K562 (cell line): ENCODE data around the gene CD46. TPM values are rescaled to one million over a fixed set of nuclear protein-coding genes. Genes with fewer than 3 reads are reported as not detected.
A peak's percentile ranks its signal among the peaks of the same experiment; 100 is the strongest.

ENCODE experiments used
- FOXJ2 ChIP-seq: fragments of 200-800 bp; sonication (Bioruptor generic); IDR thresholded peaks from 2 replicates; pipeline ENCODE4 v1.6.1; 2016; ENCODE audit warnings: missing genetic modification characterization, missing compliant biosample characterization
- HES1 ChIP-seq: fragments of 450-650 bp; IDR thresholded peaks from 2 replicates; pipeline ENCODE4 v1.6.1; 2016; ENCODE audit warnings: low read depth, mild to moderate bottlenecking, moderate library complexity
- NRF1 ChIP-seq, 2 experiments: fragments of 450-650 bp; IDR thresholded peaks in 1 of 2; conservative IDR thresholded peaks in 1 of 2; 2 replicates each; pipeline ENCODE4 v1.6.1; 2014; ENCODE audit warnings: mild to moderate bottlenecking in 2 of 2
- THRB ChIP-seq: fragments of 450-650 bp; formaldehyde crosslinking; conservative IDR thresholded peaks from 2 replicates; pipeline ENCODE4 v1.4.0; 2022; ENCODE audit warnings: mild to moderate bottlenecking, missing genetic modification characterization
- polyA plus RNA-seq, 8 experiments: library from polyadenylated mRNA; depleted of rRNA in 4 of 8; stranded (reverse) in 5 of 8; unstranded in 3 of 8; fragments of >200 nt; fragmentation: Nextera tagmentation in 2 of 8; fragmentation: Illumina TruSeq in 1 of 8; extraction: Ambion mirVana in 2 of 8; extraction: Trizol in 1 of 8; gene quantifications; 2 replicates each; pipeline versions ENCODE4 v1.2.1 to v1.2.3, GENCODE V29; 2011 to 2014; ENCODE audit warnings: inconsistent platforms in 1 of 8, missing spikeins in 1 of 8
- total RNA-seq, 7 experiments: library from RNA; depleted of rRNA in 6 of 7; stranded (reverse); fragments of >200 nt in 6 of 7; fragmentation: Illumina TruSeq in 2 of 7; extraction: Trizol in 2 of 7; gene quantifications; 2 replicates each; pipeline versions ENCODE4 v1.2.1 to v1.2.3, GENCODE V29; 2011 to 2021; ENCODE audit warnings: low replicate concordance in 1 of 7

CD46 gene
- total and polyA plus RNA-seq, 9 of the 15 experiments (the other 6 are each of a cell fraction or from before 2014, with no cell fraction given), result 87.9 to 374 (median 156) TPM

DNA sequence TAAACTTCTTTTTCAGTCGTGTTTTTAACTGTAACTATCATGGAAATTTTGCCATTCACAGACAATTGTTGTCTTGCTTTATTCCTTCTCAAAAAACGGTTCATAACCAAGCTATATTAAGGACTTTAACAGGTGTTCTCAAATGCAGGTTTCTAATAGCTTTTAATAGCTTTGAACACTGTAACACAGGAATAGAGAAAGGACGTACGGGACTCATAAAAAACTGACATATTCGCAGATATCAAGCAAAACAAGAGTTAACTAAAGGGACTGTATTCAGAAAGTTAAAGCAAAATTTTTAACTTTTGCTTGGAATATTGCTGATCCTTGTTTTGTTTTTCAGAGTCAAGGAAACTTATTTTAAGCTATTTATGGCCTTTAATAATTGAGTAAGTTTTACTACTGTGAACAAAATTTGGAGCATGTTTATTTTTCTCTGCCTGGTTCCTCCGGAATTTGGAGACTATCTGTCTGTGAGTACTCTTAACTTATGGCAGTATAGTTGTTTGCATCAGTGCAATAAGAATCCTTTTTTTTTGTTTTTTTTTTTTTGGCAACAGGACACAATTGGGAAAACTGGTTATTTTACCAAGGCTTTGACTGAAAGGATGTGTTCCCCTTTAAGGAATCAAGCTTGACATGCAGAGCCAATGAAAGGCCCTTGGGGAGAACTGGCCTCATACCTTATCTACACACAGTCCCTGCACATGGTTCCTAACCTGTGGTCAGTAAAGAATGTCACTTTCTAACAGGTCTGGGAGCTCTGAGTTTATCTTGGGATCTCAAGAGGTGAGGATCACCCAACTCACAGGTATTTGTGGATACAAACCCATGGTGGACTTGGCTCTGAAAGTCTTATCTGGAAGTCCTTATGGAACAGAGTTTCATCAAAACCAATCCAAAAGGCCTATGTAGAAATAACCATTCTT is 5.8 kb upstream of the CD46 start (continued):
- TF ChIP-seq HES1, result no peak
- TF ChIP-seq THRB (CRISPR knock-in tag), result no peak
- peak; percentile 45 to 47; a peak in 3 of 4 replicates for TF ChIP-seq NRF1 (conservative IDR thresholded peaks at IDR 0.05 in 1 of 2, IDR thresholded peaks at IDR 0.05 in 1 of 2)
- no peak for TF ChIP-seq FOXJ2 (tag)
- TF ChIP-seq, all 486 proteins: peak for 102
